AG10803 (cell line): ENCODE results near the gene FILIP1.

Source experiments
- DNase-seq: peaks from one replicate; pipeline ENCODE4 v3.0.0; 2010; ENCODE audit warnings: low read depth
- H3K4me3 ChIP-seq: 2 replicates; pipeline ENCODE4 v1.5.1; 2011; ENCODE audit warnings: mild to moderate bottlenecking, low read length, control low read depth
- TF ChIP-seq, protein P1 (sequence below): conservative IDR thresholded peaks from 2 replicates; pipeline ENCODE4 v1.5.1; 2011; ENCODE audit warnings: mild to moderate bottlenecking, low read length, control low read depth, inconsistent platforms

FILIP1 gene

DNA sequence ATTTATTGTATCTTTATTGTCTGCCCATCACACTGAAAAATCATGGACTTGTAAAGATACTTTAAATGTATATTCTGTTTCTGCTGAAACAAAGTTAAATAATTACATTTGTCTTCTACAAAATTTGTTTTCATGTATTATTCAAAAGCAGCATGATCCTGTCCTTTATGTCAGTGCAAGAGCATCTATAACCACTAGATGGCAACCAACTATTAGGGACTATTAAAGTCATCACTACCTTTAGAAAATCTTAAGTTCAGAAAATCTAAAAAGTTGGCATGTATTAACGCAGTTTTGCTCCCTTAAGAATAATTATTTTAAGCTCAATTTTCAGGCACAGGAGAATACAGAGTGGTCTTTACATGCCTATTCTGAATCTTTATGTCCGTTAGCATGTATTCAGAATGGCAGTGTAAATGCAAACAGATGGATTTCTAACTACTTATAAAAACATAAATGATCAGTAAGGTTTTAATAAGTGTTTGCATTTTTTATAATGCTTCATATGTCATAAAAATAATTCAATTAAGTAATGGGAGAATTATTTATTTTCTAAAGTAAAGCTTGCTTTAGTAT, 226.8 kb downstream of the FILIP1 start:
- TF ChIP-seq, protein P1, sequence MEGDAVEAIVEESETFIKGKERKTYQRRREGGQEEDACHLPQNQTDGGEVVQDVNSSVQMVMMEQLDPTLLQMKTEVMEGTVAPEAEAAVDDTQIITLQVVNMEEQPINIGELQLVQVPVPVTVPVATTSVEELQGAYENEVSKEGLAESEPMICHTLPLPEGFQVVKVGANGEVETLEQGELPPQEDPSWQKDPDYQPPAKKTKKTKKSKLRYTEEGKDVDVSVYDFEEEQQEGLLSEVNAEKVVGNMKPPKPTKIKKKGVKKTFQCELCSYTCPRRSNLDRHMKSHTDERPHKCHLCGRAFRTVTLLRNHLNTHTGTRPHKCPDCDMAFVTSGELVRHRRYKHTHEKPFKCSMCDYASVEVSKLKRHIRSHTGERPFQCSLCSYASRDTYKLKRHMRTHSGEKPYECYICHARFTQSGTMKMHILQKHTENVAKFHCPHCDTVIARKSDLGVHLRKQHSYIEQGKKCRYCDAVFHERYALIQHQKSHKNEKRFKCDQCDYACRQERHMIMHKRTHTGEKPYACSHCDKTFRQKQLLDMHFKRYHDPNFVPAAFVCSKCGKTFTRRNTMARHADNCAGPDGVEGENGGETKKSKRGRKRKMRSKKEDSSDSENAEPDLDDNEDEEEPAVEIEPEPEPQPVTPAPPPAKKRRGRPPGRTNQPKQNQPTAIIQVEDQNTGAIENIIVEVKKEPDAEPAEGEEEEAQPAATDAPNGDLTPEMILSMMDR, result peak; percentile 93
- H3K4me3 ChIP-seq, result no peak overlapping the region
- peak; percentile 62 for DNase-seq

DNA sequence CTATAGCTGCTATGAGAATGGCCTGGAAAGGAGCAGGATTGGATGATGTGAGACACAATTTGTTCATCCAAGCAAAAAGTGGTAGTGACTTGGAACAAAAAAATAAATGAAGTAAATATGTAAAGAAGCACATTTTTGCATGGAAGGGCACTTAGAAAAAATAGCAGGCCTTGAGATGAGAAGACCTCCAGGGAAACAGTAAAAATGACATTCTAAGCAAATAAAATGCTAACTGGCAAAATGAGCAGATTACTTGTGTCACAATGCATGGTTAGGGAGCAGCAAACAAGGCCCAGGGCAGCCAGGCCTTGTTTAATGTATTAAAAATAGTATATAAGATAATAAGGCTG, 230.2 kb downstream of the FILIP1 start:
- TF ChIP-seq, protein P1, result no peak

DNA sequence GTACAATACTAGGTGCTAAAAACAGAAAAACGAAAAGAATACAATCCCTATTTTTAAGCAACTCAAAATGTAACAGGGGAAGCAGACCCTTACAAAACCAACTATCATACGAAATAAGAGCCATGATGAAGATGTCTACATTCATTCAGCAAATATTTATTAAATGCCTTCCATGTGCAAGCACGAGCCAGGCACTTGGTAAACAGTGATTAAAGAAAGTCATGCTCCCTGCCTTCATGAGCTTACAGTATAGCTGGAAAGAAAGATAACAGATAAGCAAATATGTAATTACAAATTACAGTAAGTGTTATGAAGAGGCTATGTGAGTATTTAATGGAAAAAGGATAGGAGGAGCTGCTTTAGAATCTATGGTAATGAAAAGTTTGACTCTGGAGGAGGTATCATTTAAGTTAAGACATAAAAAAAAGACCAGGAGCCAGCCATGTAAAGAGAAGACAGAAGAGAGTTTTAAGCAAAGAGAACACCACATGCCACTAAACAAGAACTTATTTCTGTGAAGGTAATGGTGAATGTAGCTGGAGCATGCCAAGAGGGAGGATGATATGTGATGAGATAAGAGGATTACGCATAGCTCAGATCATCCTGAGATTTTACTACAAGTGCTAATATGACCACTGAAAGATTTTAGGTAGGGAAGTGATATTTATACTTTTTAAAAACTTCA, 230.7 kb downstream of the FILIP1 start:
- no peak for DNase-seq
- TF ChIP-seq, protein P1, result no peak
- no peak overlapping the region for H3K4me3 ChIP-seq

More for the DNA sequence above, 230.2 kb downstream of the FILIP1 start:
- DNase-seq, result no peak
- no peak overlapping the region for H3K4me3 ChIP-seq

DNA sequence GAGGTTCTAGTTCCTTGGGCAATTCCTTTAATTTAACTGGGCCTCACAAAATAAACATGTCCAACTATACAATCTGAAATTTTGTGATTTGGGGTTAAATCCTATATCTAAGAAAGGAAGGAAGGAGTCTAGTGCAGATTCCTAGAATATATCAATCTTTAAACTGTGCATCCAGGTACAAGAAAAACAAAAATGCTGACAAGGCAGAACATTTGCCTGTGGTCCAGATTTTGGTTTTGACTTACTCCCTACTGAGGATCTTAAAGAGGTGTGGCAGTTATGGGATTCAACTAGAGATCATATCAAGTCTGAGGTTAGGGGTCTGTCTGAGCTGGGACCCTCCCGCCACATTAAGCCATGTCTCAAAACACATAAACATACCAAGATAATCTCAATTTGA, 232.3 kb downstream of the FILIP1 start:
- no peak overlapping the region for H3K4me3 ChIP-seq
- TF ChIP-seq, protein P1, result no peak
- no peak for DNase-seq

DNA sequence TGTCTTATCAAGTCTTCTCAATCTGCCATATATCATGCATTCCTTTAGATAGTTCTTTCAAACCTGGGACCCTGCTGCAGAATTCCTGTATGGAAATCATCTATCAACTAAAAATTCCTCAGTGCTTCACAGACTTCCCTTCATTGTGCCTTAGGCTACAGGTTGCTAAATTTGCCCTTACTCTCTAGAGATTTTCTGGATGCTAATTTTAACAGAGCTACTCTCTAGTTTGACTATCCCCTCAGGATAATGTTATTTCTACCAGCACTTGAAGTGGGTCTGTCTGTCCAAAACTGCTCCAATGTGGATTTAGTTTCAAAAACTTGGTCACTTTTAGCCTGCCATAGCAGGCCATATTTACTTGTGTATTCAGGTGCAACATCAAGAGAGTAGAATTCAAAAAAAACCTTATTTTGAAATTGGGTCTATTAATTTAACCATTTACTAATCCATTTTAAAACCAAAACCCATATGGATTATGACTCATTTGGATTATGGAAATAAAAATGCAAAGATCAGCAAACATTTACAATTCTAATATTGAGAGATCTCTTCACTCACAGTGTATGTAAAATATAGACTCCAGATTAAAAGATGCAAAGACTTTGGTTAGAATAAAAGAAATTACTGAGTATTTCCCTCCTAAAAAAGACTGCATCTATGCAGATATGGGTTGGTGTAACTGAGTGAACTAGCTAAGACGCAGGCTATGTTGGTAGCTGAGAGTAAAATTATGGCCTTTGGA, 236.1 kb downstream of the FILIP1 start:
- DNase-seq, result no peak
- no peak overlapping the region for H3K4me3 ChIP-seq
- TF ChIP-seq, protein P1, result no peak

DNA sequence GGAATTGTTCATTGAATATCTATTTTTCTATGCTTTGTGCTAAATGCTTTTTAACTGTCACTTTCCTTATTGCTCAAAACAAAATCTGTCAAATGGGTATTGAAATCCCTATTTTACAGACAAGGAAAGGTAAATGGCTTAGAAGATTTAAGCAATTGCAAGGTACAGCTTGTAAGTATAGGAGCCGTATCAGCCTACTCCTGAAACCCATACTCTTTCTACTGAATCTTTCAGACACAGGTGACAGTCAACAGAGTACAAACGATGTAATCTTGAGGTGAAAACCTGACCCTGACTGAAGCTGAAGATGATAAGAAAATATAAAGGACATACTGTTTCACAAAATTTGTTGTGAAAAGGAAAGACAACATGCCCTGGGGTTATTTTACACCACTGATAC, 243.0 kb downstream of the FILIP1 start:
- no peak for DNase-seq
- TF ChIP-seq, protein P1, result no peak
- H3K4me3 ChIP-seq, result no peak overlapping the region

DNA sequence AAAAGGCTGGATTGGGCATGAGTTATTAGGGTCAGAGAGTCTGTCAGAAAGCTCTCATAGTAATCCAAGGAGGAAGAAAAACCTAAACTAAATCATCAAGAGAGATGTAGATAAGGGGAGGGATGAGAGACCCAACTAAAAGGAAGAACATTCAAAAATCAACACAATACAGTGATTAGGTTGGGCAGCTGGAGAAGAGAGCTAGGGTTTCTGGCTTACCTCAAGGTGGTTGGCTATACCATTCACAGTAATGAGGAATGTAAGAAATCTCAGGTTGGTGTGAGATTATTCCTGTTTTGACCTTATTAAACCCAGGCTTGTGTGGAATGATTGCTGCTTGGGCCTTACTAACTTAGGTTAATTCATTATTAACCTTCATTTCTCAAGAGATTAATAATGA, 243.8 kb downstream of the FILIP1 start:
- TF ChIP-seq, protein P1, result no peak
- H3K4me3 ChIP-seq, result no peak overlapping the region

More for the DNA sequence above, 243.8 kb downstream of the FILIP1 start:
- DNase-seq, result no peak
